NB4 (cell line): ENCODE results near the gene KLHL17.

ENCODE experiments used
- DNase-seq: peaks from one replicate; pipeline ENCODE4 v3.0.0; 2010; ENCODE audit warnings: low read depth
- H3K4me3 ChIP-seq: one replicate; pipeline ENCODE4 v1.5.1; 2011; ENCODE audit warnings: mild to moderate bottlenecking, low read depth, low read length, moderate library complexity
- CTCF ChIP-seq: IDR thresholded peaks from one replicate; pipeline ENCODE4 v1.5.1; 2012; ENCODE audit warnings: low read depth, low read length
- MYC ChIP-seq: IDR thresholded peaks from 2 replicates; pipeline ENCODE4 v1.6.1; 2011; ENCODE audit warnings: low read depth, low read length
- POLR2A ChIP-seq: IDR thresholded peaks from 2 replicates; pipeline ENCODE4 v1.6.1; 2011; ENCODE audit warnings: mild to moderate bottlenecking; ENCODE audit not compliant: insufficient read length; ENCODE audit errors: extremely low read depth
- TF ChIP-seq, protein P1 (sequence below): IDR thresholded peaks from 2 replicates; pipeline ENCODE4 v1.6.1; 2011; ENCODE audit warnings: low read depth, low read length

KLHL17 gene

DNA sequence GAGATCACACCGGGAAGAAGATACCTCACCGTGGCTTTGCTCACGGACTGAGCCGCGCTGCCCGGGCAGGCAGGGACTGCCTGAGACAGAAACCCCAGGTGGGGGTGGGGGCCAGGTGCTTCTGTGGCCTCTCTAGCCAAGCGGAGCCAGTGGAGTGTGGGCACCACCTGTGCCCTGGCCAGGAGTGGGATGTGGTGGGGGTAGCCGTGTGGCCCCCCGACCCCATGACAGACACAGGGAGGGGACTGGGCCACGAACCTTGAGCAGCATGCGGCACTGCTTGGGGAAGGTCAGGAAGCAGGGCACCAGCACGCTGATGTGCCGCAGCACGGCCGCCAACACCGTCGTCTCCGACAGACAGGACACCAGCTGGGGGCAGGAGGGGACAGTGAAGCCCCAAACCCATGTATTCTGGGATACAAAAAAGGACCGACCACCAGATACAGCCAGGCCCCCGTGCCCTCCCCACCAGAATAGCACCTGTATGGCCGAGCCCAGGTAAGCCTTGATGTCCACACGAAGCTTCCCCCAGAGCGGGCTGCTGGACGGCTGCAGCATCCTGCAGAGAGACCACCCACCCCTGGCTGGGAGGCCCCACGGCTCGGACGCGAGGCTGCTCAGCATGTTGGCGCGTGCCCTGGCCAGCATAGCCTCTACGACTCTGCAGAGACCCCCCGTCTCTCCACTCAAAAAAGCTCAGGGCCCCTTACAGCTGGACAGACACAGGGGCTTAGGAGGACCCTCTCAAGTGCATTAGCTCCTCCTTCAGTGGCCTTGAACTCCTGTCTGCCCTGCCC, 6.7 kb upstream of the KLHL17 start:
- no peak for DNase-seq
- TF ChIP-seq POLR2A (no peak), MYC (no peak), CTCF (no peak)
- TF ChIP-seq, protein P1, sequence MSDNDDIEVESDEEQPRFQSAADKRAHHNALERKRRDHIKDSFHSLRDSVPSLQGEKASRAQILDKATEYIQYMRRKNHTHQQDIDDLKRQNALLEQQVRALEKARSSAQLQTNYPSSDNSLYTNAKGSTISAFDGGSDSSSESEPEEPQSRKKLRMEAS, result no peak
- no peak overlapping the region for H3K4me3 ChIP-seq

DNA sequence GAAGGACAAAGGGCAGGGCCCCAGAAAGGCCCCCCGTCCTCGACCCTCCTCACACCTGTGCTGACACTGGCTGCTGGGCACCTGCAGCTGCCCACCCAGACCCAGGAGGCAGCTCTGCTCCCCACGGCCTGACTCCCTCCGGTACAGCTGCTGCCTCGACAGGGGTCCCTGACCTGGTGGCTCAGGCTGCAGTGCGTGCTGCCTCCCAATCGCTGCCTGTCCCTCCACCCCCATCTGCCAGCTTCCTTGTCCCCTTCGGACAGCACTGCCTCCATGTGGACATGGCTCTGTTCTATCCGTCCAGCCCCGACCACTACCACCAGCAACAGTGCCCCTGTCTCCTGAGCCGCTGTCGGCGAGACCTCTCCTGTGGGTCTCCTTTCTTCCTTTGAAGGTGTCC, 5.5 kb upstream of the KLHL17 start:
- TF ChIP-seq POLR2A (no peak), CTCF (no peak), MYC (no peak)
- TF ChIP-seq, protein P1, result no peak
- no peak overlapping the region for H3K4me3 ChIP-seq
- DNase-seq, result no peak

DNA sequence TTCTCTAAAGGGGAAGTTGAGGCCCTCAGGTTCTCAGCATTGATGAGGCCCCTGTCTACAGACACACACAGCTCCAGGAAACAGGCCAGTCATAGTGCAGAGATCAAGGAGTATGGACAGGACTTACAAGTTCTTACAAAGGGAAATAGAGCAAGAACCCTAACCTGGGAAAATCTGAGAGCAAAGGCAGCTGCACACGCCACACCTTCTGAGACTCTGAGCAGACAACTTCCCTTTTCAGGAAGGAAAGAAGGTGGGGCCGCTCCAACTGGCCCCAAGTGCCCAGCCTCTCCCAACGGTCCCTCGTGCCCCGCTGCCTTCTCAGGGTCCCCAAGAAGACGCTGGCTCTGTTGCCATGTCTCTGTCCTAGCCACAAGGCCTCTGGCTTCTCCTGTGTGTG, 4.9 kb upstream of the KLHL17 start:
- no peak for TF ChIP-seq MYC
- no peak for TF ChIP-seq POLR2A
- no peak for TF ChIP-seq CTCF
- TF ChIP-seq, protein P1, result no peak
- DNase-seq, result no peak
- H3K4me3 ChIP-seq, result no peak overlapping the region

- DNase-seq, result no peak
- no peak overlapping the region for H3K4me3 ChIP-seq
- TF ChIP-seq POLR2A (no peak), MYC (no peak), CTCF (no peak)
- TF ChIP-seq, protein P1, result no peak
Observed at GRCh38 chr1:956636-957035, 3.7 kb upstream of the KLHL17 start.

DNA sequence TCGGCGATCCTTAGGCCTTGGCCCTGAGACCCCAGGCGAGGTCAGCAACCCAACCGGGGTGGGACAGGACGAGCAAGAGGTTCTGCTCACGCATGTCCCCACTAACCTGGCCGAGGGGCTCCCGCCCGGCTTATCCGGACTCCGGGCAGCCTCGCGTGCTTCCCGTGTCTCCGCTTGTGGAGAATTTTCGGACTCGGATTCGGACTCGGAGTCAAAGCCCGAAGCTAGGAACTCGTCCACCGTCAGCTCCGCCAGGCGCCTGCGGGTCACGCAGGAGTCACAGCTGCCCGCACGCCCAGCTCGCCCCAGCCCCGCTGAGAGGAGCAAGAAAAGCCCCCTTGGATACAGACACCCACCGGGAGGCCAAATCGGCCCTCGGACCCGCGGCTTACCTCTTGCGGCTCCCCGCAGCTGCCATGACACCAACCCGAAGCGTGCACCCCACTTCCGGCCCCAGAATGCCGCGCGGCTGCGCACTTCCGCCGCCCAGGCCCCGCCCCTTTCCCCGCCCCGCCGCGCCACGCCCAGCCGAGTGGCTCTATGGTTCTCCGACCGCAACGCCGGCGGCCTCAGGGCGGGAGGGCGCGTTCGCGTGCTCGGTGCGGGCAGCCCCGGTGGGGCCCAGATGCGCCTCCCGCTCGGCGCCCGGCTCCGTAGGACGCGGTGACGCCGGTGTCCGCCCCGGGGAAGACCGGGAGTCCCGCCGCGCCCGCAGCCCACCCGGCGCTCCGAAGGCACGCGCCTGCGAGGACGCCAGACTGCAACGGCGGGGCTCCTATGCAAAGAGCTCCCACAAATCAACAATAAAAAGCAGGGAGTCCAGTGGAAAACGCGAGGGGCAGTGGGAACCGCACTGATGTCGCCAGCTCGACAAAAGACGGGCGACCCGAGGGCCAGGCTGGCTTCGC, 1.3 kb upstream of the KLHL17 start, which contains the start of gene NOC2L:
Gene NOC2L (minus strand): TSS at position 434 of the 908 bp plus-strand sequence. CDS start 16 bp downstream, at position 418.
- TF ChIP-seq, protein P1, result peak; percentile 65
- TF ChIP-seq CTCF, result no peak
- peak; percentile 88 for TF ChIP-seq MYC
- peak; percentile 57 for TF ChIP-seq POLR2A
- peak within 1 kb of the TSS; percentile 98 for H3K4me3 ChIP-seq
- DNase-seq, result peak; percentile 90
